AG09309 (cell line): ENCODE results near the gene PI4KA.

Experiments
- DNase-seq: peaks from one replicate; pipeline ENCODE4 v3.0.0-alpha.2; 2010; ENCODE audit warnings: low read depth
- H3K4me3 ChIP-seq: 2 replicates; pipeline ENCODE4 v1.5.1; 2011; ENCODE audit warnings: mild to moderate bottlenecking, low read depth, low read length, moderate library complexity; ENCODE audit not compliant: control insufficient read depth
- TF ChIP-seq, protein P1 (sequence below): IDR thresholded peaks from 2 replicates; pipeline ENCODE4 v1.5.1; 2011; ENCODE audit warnings: mild to moderate bottlenecking, low read depth, low read length, inconsistent platforms; ENCODE audit not compliant: insufficient read depth, control insufficient read depth; ENCODE audit errors: missing control alignments

Gene PI4KA

GRCh38 chr22:20752104-20752741 lies 106.4 kb downstream of the PI4KA start:
- TF ChIP-seq, protein P1, sequence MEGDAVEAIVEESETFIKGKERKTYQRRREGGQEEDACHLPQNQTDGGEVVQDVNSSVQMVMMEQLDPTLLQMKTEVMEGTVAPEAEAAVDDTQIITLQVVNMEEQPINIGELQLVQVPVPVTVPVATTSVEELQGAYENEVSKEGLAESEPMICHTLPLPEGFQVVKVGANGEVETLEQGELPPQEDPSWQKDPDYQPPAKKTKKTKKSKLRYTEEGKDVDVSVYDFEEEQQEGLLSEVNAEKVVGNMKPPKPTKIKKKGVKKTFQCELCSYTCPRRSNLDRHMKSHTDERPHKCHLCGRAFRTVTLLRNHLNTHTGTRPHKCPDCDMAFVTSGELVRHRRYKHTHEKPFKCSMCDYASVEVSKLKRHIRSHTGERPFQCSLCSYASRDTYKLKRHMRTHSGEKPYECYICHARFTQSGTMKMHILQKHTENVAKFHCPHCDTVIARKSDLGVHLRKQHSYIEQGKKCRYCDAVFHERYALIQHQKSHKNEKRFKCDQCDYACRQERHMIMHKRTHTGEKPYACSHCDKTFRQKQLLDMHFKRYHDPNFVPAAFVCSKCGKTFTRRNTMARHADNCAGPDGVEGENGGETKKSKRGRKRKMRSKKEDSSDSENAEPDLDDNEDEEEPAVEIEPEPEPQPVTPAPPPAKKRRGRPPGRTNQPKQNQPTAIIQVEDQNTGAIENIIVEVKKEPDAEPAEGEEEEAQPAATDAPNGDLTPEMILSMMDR: no peak
- H3K4me3 ChIP-seq: no peak overlapping the region
- no peak for DNase-seq

GRCh38 chr22:20751185-20751851 lies 107.3 kb downstream of the PI4KA start:
- TF ChIP-seq, protein P1: no peak
- no peak for DNase-seq
- H3K4me3 ChIP-seq: no peak overlapping the region

DNA sequence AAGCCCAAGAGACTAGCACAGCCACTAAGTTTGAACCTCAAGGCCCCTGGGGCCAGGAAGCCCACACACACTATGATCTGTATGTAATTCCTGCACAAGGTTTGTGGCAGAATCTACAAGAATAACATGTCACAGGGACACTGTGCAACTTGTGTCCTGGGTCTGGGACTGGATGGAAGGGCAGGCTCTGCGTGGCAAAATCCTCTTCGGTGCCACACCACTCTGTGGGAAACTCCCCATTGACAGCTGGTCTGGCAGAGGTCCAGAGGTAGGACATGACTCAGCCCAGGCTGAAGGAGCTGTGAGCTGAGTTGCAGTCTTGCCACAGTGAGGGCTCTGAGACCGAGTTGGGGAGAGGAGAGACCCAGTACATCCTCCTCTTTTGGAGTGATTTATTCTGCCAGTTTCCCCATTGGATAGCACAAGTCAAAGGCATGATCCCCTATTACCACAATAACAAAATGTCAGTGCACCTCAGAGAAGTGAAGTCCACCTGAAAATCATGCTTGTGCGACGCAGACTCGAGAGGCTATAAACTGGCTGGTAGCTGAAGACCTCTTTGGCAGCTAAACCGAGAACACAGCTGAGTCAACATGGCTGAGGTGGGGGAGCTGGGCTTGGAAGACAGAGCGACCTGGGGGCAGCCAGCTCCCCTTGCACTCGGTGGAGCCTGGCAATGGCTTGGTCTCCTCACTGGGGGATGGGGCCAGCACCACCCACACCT lies 108.0 kb downstream of the PI4KA start:
- H3K4me3 ChIP-seq: no peak overlapping the region
- DNase-seq: peak; percentile 67
- TF ChIP-seq, protein P1: no peak

DNA sequence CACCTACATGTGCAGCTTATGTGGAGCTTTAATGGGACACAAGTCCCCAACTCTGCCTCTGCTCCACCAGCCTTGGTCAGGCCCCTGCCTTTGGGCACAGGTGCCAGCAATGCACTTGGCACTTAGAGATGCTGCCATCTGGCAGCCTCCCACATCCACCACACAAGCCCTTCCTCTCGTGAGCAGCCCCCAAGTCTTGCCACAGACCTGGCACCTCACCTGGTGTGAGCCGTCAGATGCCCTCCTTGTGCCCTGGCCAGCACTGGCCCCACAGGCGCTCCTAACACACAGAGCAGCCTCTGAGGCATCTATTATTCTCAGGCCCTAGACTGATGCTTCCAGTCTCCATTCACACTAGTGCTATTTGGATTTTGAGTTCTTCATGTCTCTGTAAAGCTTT lies 109.2 kb downstream of the PI4KA start:
- TF ChIP-seq, protein P1: no peak
- no peak overlapping the region for H3K4me3 ChIP-seq
- DNase-seq: no peak

DNA sequence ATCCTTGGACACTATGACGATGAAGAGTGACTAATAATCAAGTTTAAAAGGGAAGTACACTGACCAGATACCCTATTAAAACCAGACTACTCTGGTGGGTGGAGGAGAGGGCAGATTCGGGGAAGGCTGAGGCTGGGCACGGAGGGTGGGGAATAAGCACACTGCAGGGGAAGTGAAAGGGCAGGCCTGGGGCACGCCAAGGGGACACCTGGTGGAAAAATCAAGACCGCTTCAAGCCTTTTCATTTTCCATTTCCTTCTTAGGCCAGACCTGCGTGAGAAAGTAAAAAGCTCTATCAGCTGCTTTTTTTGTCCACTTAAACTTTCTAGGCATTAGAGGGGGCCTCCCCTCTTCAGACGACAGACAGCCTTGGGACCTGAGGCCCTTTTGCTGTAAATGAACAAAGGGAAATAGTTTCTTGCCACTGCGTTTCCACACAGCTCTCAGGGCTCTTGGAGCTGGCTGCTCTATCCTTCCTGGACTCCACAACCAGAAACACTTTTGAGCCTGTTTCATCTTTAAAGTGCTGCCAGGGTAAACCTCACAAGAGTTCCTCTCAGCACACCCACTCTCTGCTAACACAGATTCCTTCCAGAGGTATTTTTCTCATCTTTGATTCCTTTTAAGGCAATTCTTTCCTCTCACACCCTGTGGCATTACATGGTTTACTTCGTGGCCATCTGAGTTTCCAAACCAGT lies 109.7 kb downstream of the PI4KA start:
- DNase-seq: no peak
- no peak overlapping the region for H3K4me3 ChIP-seq
- TF ChIP-seq, protein P1: no peak

DNA sequence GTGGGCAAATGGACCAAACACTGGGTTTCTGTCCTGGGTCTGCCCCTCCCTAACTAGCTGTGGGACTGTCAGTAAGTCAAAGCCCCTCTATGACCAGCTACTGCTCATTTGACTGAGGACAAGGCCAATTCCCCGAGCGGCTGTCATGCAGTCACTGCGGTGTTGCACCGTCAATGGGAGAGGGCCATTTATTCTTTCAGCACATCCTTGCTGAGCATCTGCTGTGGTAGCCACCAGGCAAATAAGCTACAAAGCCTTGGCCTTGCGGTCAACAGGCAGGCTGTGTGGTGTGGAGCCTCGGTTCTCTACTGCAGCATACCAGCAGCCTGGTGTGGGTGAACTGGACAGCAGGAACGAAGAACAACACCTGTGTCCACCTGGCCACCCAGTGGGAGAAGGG lies 110.5 kb downstream of the PI4KA start:
- DNase-seq: no peak
- H3K4me3 ChIP-seq: no peak overlapping the region
- TF ChIP-seq, protein P1: no peak
